ENCODE results near the gene C1orf198.

C1orf198 gene

GRCh38 chr1:230843503-230844309 is 24.6 kb downstream of the C1orf198 start:
- H3K79me2 ChIP-seq (ENCODE audit: low read length), result no peaks in the 10 kb centered on the region
- no peaks in the 10 kb centered on the region for H3K36me3 ChIP-seq (replicated peaks; ENCODE audit: low read depth, low read length)
- no peaks in the 10 kb centered on the region for H3K9me3 ChIP-seq (ENCODE audit: insufficient read depth, low read length)
- no peaks in the 10 kb centered on the region for H3K4me1 ChIP-seq (ENCODE audit: low read length)
- H3K4me3 ChIP-seq (ENCODE audit: low read length), result no peak overlapping the region
- no peak overlapping the region for H2AFZ ChIP-seq (ENCODE audit: low read depth, low read length)
- no peak overlapping the region for H3K27ac ChIP-seq (ENCODE audit: low read length)
- no peak overlapping the region for H3K9ac ChIP-seq (ENCODE audit: low read length)
- H3K27me3 ChIP-seq (ENCODE audit: low read depth, low read length), result no peaks in the 10 kb centered on the region
- no peaks in the 10 kb centered on the region for H4K20me1 ChIP-seq (ENCODE audit: insufficient read depth, low read length)
- no peak overlapping the region for H3K4me2 ChIP-seq (ENCODE audit: low read length)
- TF ChIP-seq CTCF (IDR thresholded peaks at IDR 0.05; ENCODE audit: low read depth, low read length) (no peak), EZH2phosphoT487 (IDR thresholded peaks at IDR 0.05; ENCODE audit: low read depth) (no peak)

GRCh38 chr1:230842801-230843200 is 25.5 kb downstream of the C1orf198 start:
- no peaks in the 10 kb centered on the region for H4K20me1 ChIP-seq (ENCODE audit: insufficient read depth, low read length)
- H3K79me2 ChIP-seq (ENCODE audit: low read length), result no peaks in the 10 kb centered on the region
- H3K4me3 ChIP-seq (ENCODE audit: low read length), result no peak overlapping the region
- no peak overlapping the region for H3K27ac ChIP-seq (ENCODE audit: low read length)
- H3K4me2 ChIP-seq (ENCODE audit: low read length), result no peak overlapping the region
- H3K9me3 ChIP-seq (ENCODE audit: insufficient read depth, low read length), result no peaks in the 10 kb centered on the region
- TF ChIP-seq EZH2phosphoT487 (IDR thresholded peaks at IDR 0.05; ENCODE audit: low read depth), result no peak
- no peaks in the 10 kb centered on the region for H3K27me3 ChIP-seq (ENCODE audit: low read depth, low read length)
- no peak overlapping the region for H2AFZ ChIP-seq (ENCODE audit: low read depth, low read length)
- no peak overlapping the region for H3K9ac ChIP-seq (ENCODE audit: low read length)
- H3K36me3 ChIP-seq (replicated peaks; ENCODE audit: low read depth, low read length), result no peaks in the 10 kb centered on the region
- no peaks in the 10 kb centered on the region for H3K4me1 ChIP-seq (ENCODE audit: low read length)

- Histone ChIP-seq H4K20me1 (ENCODE audit: insufficient read depth, low read length) (no peaks in the 10 kb centered on the region), H2AFZ (ENCODE audit: low read depth, low read length) (no peak overlapping the region), H3K27ac (ENCODE audit: low read length) (no peak overlapping the region), H3K4me2 (ENCODE audit: low read length) (no peak overlapping the region), H3K27me3 (ENCODE audit: low read depth, low read length) (no peaks in the 10 kb centered on the region), H3K9me3 (ENCODE audit: insufficient read depth, low read length) (no peaks in the 10 kb centered on the region), H3K4me1 (ENCODE audit: low read length) (no peaks in the 10 kb centered on the region), H3K36me3 (replicated peaks; ENCODE audit: low read depth, low read length) (no peaks in the 10 kb centered on the region), H3K4me3 (ENCODE audit: low read length) (no peak overlapping the region), H3K9ac (ENCODE audit: low read length) (no peak overlapping the region), H3K79me2 (ENCODE audit: low read length) (no peaks in the 10 kb centered on the region)
- TF ChIP-seq CTCF (IDR thresholded peaks at IDR 0.05; ENCODE audit: low read depth, low read length), result no peak
- no peak for TF ChIP-seq EZH2phosphoT487 (IDR thresholded peaks at IDR 0.05; ENCODE audit: low read depth)
These were observed 29.1 kb downstream of the C1orf198 start for GRCh38 chr1:230839173-230839572.

GRCh38 chr1:230836793-230837192 is 31.5 kb downstream of the C1orf198 start:
- H3K4me3 ChIP-seq (ENCODE audit: low read length), result no peak overlapping the region
- no peak overlapping the region for H2AFZ ChIP-seq (ENCODE audit: low read depth, low read length)
- 0 out of 2 replicates have a peak, but pooled peaks cover 3% of the 10 kb centered on the region for H3K27me3 ChIP-seq (ENCODE audit: low read depth, low read length)
- no peaks in the 10 kb centered on the region for H3K79me2 ChIP-seq (ENCODE audit: low read length)
- no peaks in the 10 kb centered on the region for H4K20me1 ChIP-seq (ENCODE audit: insufficient read depth, low read length)
- H3K4me2 ChIP-seq (ENCODE audit: low read length), result no peak overlapping the region
- H3K27ac ChIP-seq (ENCODE audit: low read length), result no peak overlapping the region
- H3K9ac ChIP-seq (ENCODE audit: low read length), result no peak overlapping the region
- H3K36me3 ChIP-seq (replicated peaks; ENCODE audit: low read depth, low read length), result no peaks in the 10 kb centered on the region
- no peaks in the 10 kb centered on the region for H3K4me1 ChIP-seq (ENCODE audit: low read length)
- no peak for TF ChIP-seq EZH2phosphoT487 (IDR thresholded peaks at IDR 0.05; ENCODE audit: low read depth)
- TF ChIP-seq CTCF (IDR thresholded peaks at IDR 0.05; ENCODE audit: low read depth, low read length), result no peak
- no peaks in the 10 kb centered on the region; the same call in 1 of the 2 replicates for H3K9me3 ChIP-seq (ENCODE audit: insufficient read depth, low read length)
